T follicular helper cell (primary cell): ENCODE results near the gene MYO5B.
A peak's percentile ranks its signal among the peaks of the same experiment; 100 is the strongest.

Source experiments
- DNase-seq: peaks from one replicate; pipeline ENCODE4 v3.0.0-alpha.2; 2020; ENCODE audit warnings: low read depth

Gene MYO5B

GRCh38 chr18:50011813-50012435 is 183.0 kb downstream of the MYO5B start:
- no peak for DNase-seq

- DNase-seq = peak; percentile 5
Measured at GRCh38 chr18:50009773-50010335, 185.1 kb downstream of the MYO5B start.

- no peak for DNase-seq
Measured at GRCh38 chr18:50008306-50008705, 186.6 kb downstream of the MYO5B start.

GRCh38 chr18:50006470-50007046 is 188.4 kb downstream of the MYO5B start:
- DNase-seq = no peak

GRCh38 chr18:50004013-50004412 is 190.9 kb downstream of the MYO5B start:
- DNase-seq = no peak

GRCh38 chr18:50002781-50003180 is 192.2 kb downstream of the MYO5B start:
- DNase-seq = no peak

GRCh38 chr18:50000227-50000626 is 194.7 kb downstream of the MYO5B start:
- DNase-seq = no peak

GRCh38 chr18:49999128-49999527 is 195.8 kb downstream of the MYO5B start:
- no peak for DNase-seq

- DNase-seq = no peak
Measured at GRCh38 chr18:49997558-49997957, 197.4 kb downstream of the MYO5B start.

GRCh38 chr18:49994410-49994809 is 200.5 kb downstream of the MYO5B start:
- no peak for DNase-seq

GRCh38 chr18:49993299-49993698 is 201.6 kb downstream of the MYO5B start:
- DNase-seq = no peak

- DNase-seq = no peak
Measured at GRCh38 chr18:49988733-49989132, 206.2 kb downstream of the MYO5B start.

- no peak for DNase-seq
Measured at GRCh38 chr18:49988101-49988500, 206.8 kb downstream of the MYO5B start.

- DNase-seq = no peak
Measured at GRCh38 chr18:49985236-49985635, 209.7 kb downstream of the MYO5B start.

GRCh38 chr18:49980896-49981295 is 214.1 kb downstream of the MYO5B start:
- DNase-seq = no peak

- DNase-seq = no peak
Measured at GRCh38 chr18:49976795-49977560, 218.0 kb downstream of the MYO5B start.

GRCh38 chr18:49976001-49976400 is 218.9 kb downstream of the MYO5B start:
- no peak for DNase-seq

GRCh38 chr18:49974079-49974478 is 220.9 kb downstream of the MYO5B start:
- no peak for DNase-seq

GRCh38 chr18:49973592-49973991 is 221.4 kb downstream of the MYO5B start:
- no peak for DNase-seq

- DNase-seq = no peak
Measured at GRCh38 chr18:49972535-49972934, 222.4 kb downstream of the MYO5B start.

- DNase-seq = no peak
Measured at GRCh38 chr18:49971462-49971861, 223.5 kb downstream of the MYO5B start.

GRCh38 chr18:49970319-49970718 is 224.6 kb downstream of the MYO5B start:
- DNase-seq = no peak
